Right lobe of liver (tissue), 6 donors: Measurements from ENCODE around the gene NOB1. TPM values are rescaled to one million over a fixed set of nuclear protein-coding genes. Genes with fewer than 3 reads are reported as not detected.

Source experiments
- ATAC-seq, 4 donors: fragments of 200-7000 bp; cut with Tn5 transposase; one replicate each; pipeline ENCODE4 v1.9.1; 2020; ENCODE audit warnings: mild to moderate bottlenecking in 4 of 4, moderate library complexity in 4 of 4
- DNase-seq, 3 donors: peaks; one replicate each; pipeline ENCODE4 v3.0.0-alpha.2; 2020
- H3K27ac ChIP-seq, 3 donors: fragments of 200-600 bp; one replicate each; pipeline ENCODE4 v1.8.0; 2022
- H3K27me3 ChIP-seq, 2 donors: fragments of 200-600 bp; one replicate each; pipeline ENCODE4 v1.8.0; 2022
- H3K36me3 ChIP-seq, 4 donors: fragments of 200-600 bp; sonication (generic) in 1 of 4; one replicate each; pipeline versions ENCODE4 v1.5.1 to v1.8.0; 2017 to 2022; ENCODE audit warnings: control low read depth in 1 of 4
- H3K4me1 ChIP-seq, 4 donors: fragments of 200-600 bp; sonication (generic) in 1 of 4; one replicate each; pipeline versions ENCODE4 v1.5.1 to v1.8.0; 2017 to 2022; ENCODE audit warnings: control low read depth in 1 of 4
- H3K4me3 ChIP-seq, 3 donors: fragments of 200-600 bp; one replicate each; pipeline ENCODE4 v1.8.0; 2022
- H3K9me3 ChIP-seq, 4 donors: fragments of 200-600 bp; sonication (generic) in 1 of 4; one replicate each; pipeline versions ENCODE4 v1.5.1 to v1.8.0; 2017 to 2022; ENCODE audit warnings: control low read depth in 1 of 4
- POLR2A ChIP-seq: fragments of 450-650 bp; IDR thresholded peaks from one replicate; pipeline ENCODE4 v1.6.1; 2017; ENCODE audit warnings: antibody characterized with exemption, mild to moderate bottlenecking
- WGBS: methylation state at CpG from one replicate; pipeline ENCODE4 v1.1.6; 2018; ENCODE audit warnings: low coverage, low lambda C conversion rate; ENCODE audit not compliant: insufficient coverage; ENCODE audit errors: missing lambda C conversion rate; 5-methylcytosine and 5-hydroxymethylcytosine counted together
- intact Hi-C, 2 donors: fragments of 100-400 bp; cut with DNase I; formaldehyde crosslinking; loops; one replicate each; pipeline versions ENCODE4 v1.11.2 to v1.14.1; 2022
- total RNA-seq, 6 experiments: library from RNA; depleted of rRNA in 2 of 6; stranded (reverse); fragments of >200 nt in 2 of 6; fragmentation: NEBNext Ultra II Directional in 3 of 6; extraction: Animal tissue kit (Norgen Biotek cat#: 25700) in 3 of 6; gene quantifications; one replicate each; pipeline versions ENCODE4 v1.1.0 to v1.2.4, GENCODE V29; 2016 to 2023
- TF ChIP-seq, protein P1 (sequence below), 4 donors: fragments of 200-600 bp in 3 of 4; fragments of 450-650 bp in 1 of 4; IDR thresholded peaks; one replicate each; pipeline versions ENCODE4 v1.5.1 to v1.8.0; 2016 to 2022; ENCODE audit warnings: antibody characterized with exemption in 4 of 4, mild to moderate bottlenecking in 2 of 4
- donor health status: DM: no; HTN: yes; CAD: no.
- donor health status: DM: no; HTN: no; CAD: no.
- donor health status: DM: no; HTN: no; CAD: no.
- donor health status: DM: no; HTN: yes; CAD: no.
- donor health status: DM: no; HTN: yes; CAD: no.

Gene NOB1
- total RNA-seq, 6 experiments from 2014 or later = 15.5 to 19.5 (median 16.6) TPM

DNA sequence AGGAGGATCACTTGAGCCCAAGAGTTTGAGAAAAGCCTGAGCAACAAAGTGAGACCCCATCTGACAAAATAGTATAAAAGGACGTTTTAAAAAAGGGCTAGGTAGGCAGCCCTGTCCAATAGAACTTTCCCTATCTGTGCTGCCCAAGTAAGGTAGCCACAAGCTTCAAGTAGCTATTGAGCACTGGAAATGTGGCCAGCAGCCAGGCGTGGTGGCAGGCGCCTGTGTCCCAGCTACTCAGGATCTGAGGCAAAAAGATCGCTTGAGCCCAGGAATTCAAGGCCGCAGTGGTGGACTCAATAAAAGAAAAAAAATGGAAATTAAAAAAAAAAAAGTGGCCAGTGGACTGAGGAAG lies 26.8 kb downstream of the NOB1 start:
- no peak overlapping the region for H3K4me3 ChIP-seq
- no peak for DNase-seq
- intact Hi-C loops = no loop called here

DNA sequence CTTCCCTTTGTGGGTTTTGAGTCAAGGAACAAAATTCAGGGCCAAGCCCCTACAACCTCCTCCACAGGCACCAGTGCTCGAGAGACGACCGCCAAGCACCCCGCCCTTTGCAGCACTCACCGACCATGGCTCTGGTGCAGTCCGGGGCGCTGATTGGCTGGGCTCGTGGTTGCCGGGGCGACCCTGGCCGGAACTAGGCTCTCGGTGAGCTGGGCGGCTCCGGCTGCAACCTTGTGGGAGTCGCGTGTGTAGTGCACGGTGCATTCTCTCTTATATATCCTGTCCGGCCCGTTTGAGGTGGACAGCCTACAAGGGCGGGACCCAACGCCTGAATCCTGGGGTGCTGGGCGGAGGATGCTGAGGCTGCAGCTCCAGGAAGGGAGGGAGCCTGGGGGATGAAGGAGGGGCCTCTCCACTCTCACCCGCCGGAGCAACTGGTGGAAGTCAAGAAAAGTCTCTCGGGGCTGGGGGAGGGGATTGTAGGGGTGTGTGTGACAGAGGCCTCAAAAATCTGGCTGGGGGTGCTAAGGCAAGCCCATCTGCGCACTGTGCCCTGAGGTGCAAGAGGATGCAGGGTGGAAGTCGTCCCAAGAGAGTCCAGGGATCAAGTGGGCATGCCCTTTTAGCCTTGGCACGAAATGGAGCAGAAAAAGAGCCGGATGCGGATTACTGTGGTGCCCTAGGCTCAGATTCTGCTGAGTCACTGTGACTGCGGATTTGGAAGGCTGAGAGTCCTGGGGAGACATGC lies 28.2 kb downstream of the NOB1 start, which contains the start of gene NQO1:
TSS of gene NQO1 (minus strand) at position 248 of the 748 bp plus-strand sequence. CDS start at position 127, 121 bp downstream.
- Histone ChIP-seq H3K4me3 (peak within 1 kb of the TSS; percentile 24 to 48 (median 31)), H3K4me1 (no peaks in the 10 kb centered on the region), H3K9me3 (no peaks in the 10 kb centered on the region), H3K27me3 (no peaks in the 10 kb centered on the region), H3K36me3 (no peaks in the 10 kb centered on the region), H3K27ac (peak within 1 kb of the TSS in 1 of 3 donors; percentile 24)
- TF ChIP-seq POLR2A = peak; percentile 24
- TF ChIP-seq, protein P1, sequence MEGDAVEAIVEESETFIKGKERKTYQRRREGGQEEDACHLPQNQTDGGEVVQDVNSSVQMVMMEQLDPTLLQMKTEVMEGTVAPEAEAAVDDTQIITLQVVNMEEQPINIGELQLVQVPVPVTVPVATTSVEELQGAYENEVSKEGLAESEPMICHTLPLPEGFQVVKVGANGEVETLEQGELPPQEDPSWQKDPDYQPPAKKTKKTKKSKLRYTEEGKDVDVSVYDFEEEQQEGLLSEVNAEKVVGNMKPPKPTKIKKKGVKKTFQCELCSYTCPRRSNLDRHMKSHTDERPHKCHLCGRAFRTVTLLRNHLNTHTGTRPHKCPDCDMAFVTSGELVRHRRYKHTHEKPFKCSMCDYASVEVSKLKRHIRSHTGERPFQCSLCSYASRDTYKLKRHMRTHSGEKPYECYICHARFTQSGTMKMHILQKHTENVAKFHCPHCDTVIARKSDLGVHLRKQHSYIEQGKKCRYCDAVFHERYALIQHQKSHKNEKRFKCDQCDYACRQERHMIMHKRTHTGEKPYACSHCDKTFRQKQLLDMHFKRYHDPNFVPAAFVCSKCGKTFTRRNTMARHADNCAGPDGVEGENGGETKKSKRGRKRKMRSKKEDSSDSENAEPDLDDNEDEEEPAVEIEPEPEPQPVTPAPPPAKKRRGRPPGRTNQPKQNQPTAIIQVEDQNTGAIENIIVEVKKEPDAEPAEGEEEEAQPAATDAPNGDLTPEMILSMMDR (IDR thresholded peaks at IDR 0.05) = no peak
- 16% methylated on average over 20 of the region's 31 CpGs for WGBS
- intact Hi-C loops = no loop called here
- DNase-seq = peak; percentile 80 to 84 (median 82)
- ATAC-seq = peak; percentile 92 to 95 (median 92)

More for the DNA sequence above, 26.8 kb downstream of the NOB1 start:
- Histone ChIP-seq H3K27ac (no peak overlapping the region), H3K36me3 (no peaks in the 10 kb centered on the region), H3K27me3 (no peaks in the 10 kb centered on the region), H3K9me3 (no peaks in the 10 kb centered on the region), H3K4me1 (no peaks in the 10 kb centered on the region)
- TF ChIP-seq, protein P1 (IDR thresholded peaks at IDR 0.05) = no peak
- no peak for TF ChIP-seq POLR2A
- WGBS = 94% methylated on average over 5 of the region's 5 CpGs
- ATAC-seq = no peak

DNA sequence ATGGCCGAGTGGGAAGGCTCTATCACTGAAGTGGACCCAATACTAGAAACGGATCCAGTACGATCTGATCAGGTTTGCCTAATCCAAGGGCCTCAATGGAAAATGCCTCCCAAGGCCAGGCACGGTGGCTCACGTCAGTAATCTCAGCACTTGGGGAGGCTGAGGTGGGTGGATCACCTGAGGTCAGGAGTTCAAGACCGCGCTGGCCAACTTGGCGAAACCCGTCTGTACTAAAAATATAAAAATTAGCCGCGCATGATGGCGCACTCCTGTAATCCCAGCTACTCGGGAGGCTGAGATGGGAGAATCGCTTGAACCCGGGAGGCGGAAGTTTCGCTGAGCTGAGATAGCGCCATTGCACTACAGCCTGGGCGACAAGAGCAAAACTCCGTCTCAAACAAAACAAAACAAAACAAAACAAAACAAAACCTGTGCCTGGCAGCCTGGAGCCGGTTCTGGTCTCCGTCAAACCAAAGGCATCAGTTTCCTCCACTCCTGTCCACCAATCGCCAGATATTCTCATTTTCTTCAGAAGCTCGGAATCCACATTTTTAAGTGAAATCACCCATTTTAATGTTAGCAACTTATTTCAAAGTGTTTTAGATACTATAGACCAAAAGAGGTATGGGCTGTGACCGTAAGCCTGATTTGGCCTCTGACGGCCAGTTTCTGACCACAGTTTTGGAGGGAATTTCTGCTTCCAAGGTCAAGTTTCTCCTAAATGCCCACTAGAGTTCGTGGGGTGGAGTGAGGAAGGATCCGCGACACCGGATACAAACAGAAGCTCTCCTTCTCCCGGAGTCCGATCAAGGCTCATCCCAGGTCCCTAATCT lies 29.0 kb downstream of the NOB1 start:
- Histone ChIP-seq H3K4me3 (peak overlapping the region; percentile 24 to 48 (median 31)), H3K27me3 (no peaks in the 10 kb centered on the region), H3K27ac (peak overlapping the region in 1 of 3 donors; percentile 0), H3K9me3 (no peaks in the 10 kb centered on the region), H3K36me3 (no peaks in the 10 kb centered on the region), H3K4me1 (no peaks in the 10 kb centered on the region)
- WGBS = 71% methylated on average over 24 of the region's 32 CpGs
- ATAC-seq (no peak), DNase-seq (no peak)
- TF ChIP-seq POLR2A = no peak
- TF ChIP-seq, protein P1 (IDR thresholded peaks at IDR 0.05) = no peak
- intact Hi-C loops = no loop called here

DNA sequence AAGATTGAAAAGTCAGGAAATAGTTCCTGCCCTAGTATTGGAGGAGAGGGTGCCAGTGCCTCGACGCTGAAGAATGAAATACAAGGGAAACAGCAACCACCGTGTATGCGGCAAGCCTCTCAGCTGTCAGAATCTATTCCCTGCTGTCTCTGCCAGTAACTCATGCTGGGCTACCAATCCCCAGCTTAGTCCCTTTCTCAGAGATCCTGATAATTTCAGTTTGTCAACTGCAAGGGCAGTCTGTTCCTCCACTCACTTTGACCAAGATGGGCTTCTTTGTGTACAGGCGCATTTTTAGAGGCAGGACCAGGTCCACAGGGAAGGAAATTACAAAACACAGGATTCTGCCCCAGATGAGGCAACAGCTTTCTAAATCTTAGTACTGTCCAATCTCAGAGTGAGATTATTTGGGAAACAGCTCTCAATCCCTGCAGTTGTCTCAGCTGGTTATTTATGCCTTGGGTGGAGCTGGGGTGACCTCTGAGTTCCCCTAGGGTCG lies 29.7 kb downstream of the NOB1 start:
- ATAC-seq (no peak), DNase-seq (no peak)
- intact Hi-C loops = no loop called here
- H3K4me1 ChIP-seq = no peaks in the 10 kb centered on the region
- no peak overlapping the region for H3K4me3 ChIP-seq
- no peaks in the 10 kb centered on the region for H3K9me3 ChIP-seq
- 69% methylated on average over 4 of the region's 6 CpGs for WGBS
- TF ChIP-seq POLR2A = no peak
- TF ChIP-seq, protein P1 (IDR thresholded peaks at IDR 0.05) = no peak
- H3K36me3 ChIP-seq = no peaks in the 10 kb centered on the region
- no peak overlapping the region for H3K27ac ChIP-seq
- H3K27me3 ChIP-seq = no peaks in the 10 kb centered on the region
